ENCODE results near the gene BAX. TPM values are rescaled to one million over a fixed set of nuclear protein-coding genes. Genes with fewer than 3 reads are reported as not detected.

BAX gene
- total RNA-seq, 1 experiment from 2014 or later, result 107 TPM

DNA sequence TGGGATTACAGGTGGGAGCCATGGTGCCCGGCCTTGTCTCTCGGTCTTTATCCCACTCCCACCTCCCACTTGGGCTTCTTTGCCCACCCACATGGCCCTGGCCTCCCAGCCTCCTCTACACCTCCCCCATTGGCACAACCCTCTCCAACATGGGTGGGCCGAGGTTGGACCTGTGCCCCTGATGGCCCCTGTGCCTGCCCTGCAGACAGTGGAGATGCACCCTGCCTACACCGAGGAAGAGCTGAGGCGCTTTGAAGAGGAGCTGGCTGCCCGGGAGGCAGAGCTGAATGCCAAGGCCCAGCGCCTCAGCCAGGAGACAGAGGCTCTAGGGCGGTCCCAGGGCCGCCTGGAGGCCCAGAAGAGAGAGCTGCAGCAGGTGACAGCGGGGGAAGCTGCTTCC is 33.7 kb upstream of the BAX start:
- ChIA-PET POLR2A (no interaction called here), CTCF (no interaction called here)
- Histone ChIP-seq H3K4me1 (no peaks in the 10 kb centered on the region), H3K9me3 (no peaks in the 10 kb centered on the region), H3K4me3 (ENCODE audit: low read depth, low read length) (no peak overlapping the region), H3K27me3 (replicated peaks; ENCODE audit: control insufficient read depth, insufficient read depth, low read length) (no peaks in the 10 kb centered on the region), H3K36me3 (ENCODE audit: control insufficient read depth, insufficient read depth, low read length) (peaks cover 2% of the 10 kb centered on the region; the same call in 1 of the 2 replicates)
- BruUV-seq (replicated peaks), result no TSS peak
- no peaks in the 10 kb centered on the region for H3K4me1 Mint-ChIP-seq (ENCODE audit: low read depth, unreplicated experiment)
- TF ChIP-seq, protein P1, sequence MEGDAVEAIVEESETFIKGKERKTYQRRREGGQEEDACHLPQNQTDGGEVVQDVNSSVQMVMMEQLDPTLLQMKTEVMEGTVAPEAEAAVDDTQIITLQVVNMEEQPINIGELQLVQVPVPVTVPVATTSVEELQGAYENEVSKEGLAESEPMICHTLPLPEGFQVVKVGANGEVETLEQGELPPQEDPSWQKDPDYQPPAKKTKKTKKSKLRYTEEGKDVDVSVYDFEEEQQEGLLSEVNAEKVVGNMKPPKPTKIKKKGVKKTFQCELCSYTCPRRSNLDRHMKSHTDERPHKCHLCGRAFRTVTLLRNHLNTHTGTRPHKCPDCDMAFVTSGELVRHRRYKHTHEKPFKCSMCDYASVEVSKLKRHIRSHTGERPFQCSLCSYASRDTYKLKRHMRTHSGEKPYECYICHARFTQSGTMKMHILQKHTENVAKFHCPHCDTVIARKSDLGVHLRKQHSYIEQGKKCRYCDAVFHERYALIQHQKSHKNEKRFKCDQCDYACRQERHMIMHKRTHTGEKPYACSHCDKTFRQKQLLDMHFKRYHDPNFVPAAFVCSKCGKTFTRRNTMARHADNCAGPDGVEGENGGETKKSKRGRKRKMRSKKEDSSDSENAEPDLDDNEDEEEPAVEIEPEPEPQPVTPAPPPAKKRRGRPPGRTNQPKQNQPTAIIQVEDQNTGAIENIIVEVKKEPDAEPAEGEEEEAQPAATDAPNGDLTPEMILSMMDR (IDR thresholded peaks at IDR 0.05; ENCODE audit: insufficient read depth in 1 of 2, low read depth in 1 of 2, low read length in 1 of 2, severe bottlenecking in 1 of 2, unreplicated experiment in 1 of 2), result no peak
- H3K4me3 Mint-ChIP-seq (ENCODE audit: unreplicated experiment), result no peak overlapping the region
- H3K9me3 Mint-ChIP-seq (ENCODE audit: unreplicated experiment), result no peaks in the 10 kb centered on the region
- no peak overlapping the region for H3K27ac Mint-ChIP-seq (ENCODE audit: unreplicated experiment)
- intact Hi-C loops (cut with micrococcal nuclease; ENCODE audit: unreplicated experiment), result no loop called here
- no peak for DNase-seq
- H3K27me3 Mint-ChIP-seq (ENCODE audit: insufficient read depth, unreplicated experiment), result no peaks in the 10 kb centered on the region
- H3K36me3 Mint-ChIP-seq (ENCODE audit: insufficient read depth, unreplicated experiment), result peaks cover 22% of the 10 kb centered on the region

DNA sequence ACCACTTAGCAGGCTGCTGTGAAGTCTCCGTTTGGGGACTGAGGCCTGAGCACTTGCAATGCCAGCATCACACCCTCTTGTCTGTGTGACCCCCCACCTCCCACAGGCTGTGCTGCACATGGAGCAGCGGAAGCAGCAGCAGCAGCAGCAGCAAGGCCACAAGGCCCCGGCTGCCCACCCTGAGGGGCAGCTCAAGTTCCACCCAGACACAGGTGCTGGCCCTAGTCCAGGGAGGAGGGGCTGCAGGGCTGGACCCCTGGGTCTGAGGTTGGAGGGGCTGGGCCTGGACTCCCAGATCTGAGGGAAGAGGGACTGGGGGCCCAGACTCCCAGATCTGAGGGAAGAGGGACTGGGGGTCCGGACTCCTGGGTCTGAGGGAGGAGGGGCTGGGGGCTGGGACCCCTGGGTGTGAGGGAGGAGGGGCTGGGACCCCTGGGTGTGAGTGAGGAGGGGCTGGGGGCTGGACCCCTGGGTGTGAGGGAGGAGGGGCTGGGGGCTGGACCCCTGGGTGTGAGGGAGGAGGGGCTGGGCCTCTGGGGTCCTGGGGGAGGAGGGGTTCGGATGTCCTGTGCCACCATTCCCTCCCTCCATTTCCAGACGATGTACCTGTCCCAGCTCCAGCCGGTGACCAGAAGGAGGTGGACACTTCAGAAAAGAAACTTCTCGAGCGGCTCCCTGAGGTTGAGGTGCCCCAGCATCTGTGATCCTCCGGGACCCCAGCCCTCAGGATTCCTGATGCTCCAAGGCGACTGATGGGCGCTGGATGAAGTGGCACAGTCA is 32.8 kb upstream of the BAX start:
- Histone ChIP-seq H3K9me3 (no peaks in the 10 kb centered on the region), H3K27me3 (replicated peaks; ENCODE audit: control insufficient read depth, insufficient read depth, low read length) (no peaks in the 10 kb centered on the region), H3K4me1 (no peaks in the 10 kb centered on the region), H3K4me3 (ENCODE audit: low read depth, low read length) (no peak overlapping the region), H3K36me3 (ENCODE audit: control insufficient read depth, insufficient read depth, low read length) (peaks cover 2% of the 10 kb centered on the region; the same call in 1 of the 2 replicates)
- Mint-ChIP-seq H3K36me3 (ENCODE audit: insufficient read depth, unreplicated experiment) (peaks cover 29% of the 10 kb centered on the region), H3K27ac (ENCODE audit: unreplicated experiment) (no peak overlapping the region), H3K27me3 (ENCODE audit: insufficient read depth, unreplicated experiment) (no peaks in the 10 kb centered on the region), H3K4me3 (ENCODE audit: unreplicated experiment) (no peak overlapping the region), H3K4me1 (ENCODE audit: low read depth, unreplicated experiment) (no peaks in the 10 kb centered on the region), H3K9me3 (ENCODE audit: unreplicated experiment) (no peaks in the 10 kb centered on the region)
- no TSS peak for BruUV-seq (replicated peaks)
- TF ChIP-seq, protein P1 (IDR thresholded peaks at IDR 0.05; ENCODE audit: insufficient read depth in 1 of 2, low read depth in 1 of 2, low read length in 1 of 2, severe bottlenecking in 1 of 2, unreplicated experiment in 1 of 2), result no peak
- intact Hi-C loops (cut with micrococcal nuclease; ENCODE audit: unreplicated experiment), result no loop called here
- DNase-seq, result no peak
- ChIA-PET CTCF (no interaction called here), POLR2A (no interaction called here)

DNA sequence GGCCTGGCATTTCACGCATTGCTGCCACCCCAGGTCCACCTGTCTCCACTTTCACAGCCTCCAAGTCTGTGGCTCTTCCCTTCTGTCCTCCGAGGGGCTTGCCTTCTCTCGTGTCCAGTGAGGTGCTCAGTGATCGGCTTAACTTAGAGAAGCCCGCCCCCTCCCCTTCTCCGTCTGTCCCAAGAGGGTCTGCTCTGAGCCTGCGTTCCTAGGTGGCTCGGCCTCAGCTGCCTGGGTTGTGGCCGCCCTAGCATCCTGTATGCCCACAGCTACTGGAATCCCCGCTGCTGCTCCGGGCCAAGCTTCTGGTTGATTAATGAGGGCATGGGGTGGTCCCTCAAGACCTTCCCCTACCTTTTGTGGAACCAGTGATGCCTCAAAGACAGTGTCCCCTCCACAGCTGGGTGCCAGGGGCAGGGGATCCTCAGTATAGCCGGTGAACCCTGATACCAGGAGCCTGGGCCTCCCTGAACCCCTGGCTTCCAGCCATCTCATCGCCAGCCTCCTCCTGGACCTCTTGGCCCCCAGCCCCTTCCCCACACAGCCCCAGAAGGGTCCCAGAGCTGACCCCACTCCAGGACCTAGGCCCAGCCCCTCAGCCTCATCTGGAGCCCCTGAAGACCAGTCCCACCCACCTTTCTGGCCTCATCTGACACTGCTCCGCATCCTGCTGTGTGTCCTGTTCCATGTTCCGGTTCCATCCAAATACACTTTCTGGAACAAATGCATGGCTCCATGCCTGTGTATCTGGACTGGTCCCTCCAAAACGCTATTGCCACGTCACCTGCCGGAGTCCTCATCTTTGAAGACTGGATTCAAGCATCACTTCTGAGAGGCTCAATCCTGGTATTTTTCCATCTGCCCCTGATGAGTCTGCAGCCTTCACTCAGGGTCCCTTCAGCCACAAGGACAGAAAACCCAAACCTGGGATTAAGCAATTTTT is 31.9 kb upstream of the BAX start:
- Mint-ChIP-seq H3K4me3 (ENCODE audit: unreplicated experiment) (no peak overlapping the region), H3K27me3 (ENCODE audit: insufficient read depth, unreplicated experiment) (no peaks in the 10 kb centered on the region), H3K4me1 (ENCODE audit: low read depth, unreplicated experiment) (no peaks in the 10 kb centered on the region), H3K36me3 (ENCODE audit: insufficient read depth, unreplicated experiment) (peaks cover 29% of the 10 kb centered on the region), H3K27ac (ENCODE audit: unreplicated experiment) (peak overlapping the region; percentile 23), H3K9me3 (ENCODE audit: unreplicated experiment) (no peaks in the 10 kb centered on the region)
- intact Hi-C loops (cut with micrococcal nuclease; ENCODE audit: unreplicated experiment), result no loop called here
- Histone ChIP-seq H3K4me3 (ENCODE audit: low read depth, low read length) (no peak overlapping the region), H3K4me1 (no peaks in the 10 kb centered on the region), H3K9me3 (no peaks in the 10 kb centered on the region), H3K36me3 (ENCODE audit: control insufficient read depth, insufficient read depth, low read length) (peaks cover 2% of the 10 kb centered on the region; the same call in 1 of the 2 replicates), H3K27me3 (replicated peaks; ENCODE audit: control insufficient read depth, insufficient read depth, low read length) (no peaks in the 10 kb centered on the region)
- BruUV-seq (replicated peaks), result TSS peak; percentile 78
- TF ChIP-seq, protein P1 (IDR thresholded peaks at IDR 0.05; ENCODE audit: insufficient read depth in 1 of 2, low read depth in 1 of 2, low read length in 1 of 2, severe bottlenecking in 1 of 2, unreplicated experiment in 1 of 2), result no peak
- CTCF ChIA-PET, result no interaction called here
- POLR2A ChIA-PET, result no interaction called here
- DNase-seq, result no peak

Data from Caco-2 (cell line).